ENCODE measurements around the gene PKIB.

Gene PKIB

DNA sequence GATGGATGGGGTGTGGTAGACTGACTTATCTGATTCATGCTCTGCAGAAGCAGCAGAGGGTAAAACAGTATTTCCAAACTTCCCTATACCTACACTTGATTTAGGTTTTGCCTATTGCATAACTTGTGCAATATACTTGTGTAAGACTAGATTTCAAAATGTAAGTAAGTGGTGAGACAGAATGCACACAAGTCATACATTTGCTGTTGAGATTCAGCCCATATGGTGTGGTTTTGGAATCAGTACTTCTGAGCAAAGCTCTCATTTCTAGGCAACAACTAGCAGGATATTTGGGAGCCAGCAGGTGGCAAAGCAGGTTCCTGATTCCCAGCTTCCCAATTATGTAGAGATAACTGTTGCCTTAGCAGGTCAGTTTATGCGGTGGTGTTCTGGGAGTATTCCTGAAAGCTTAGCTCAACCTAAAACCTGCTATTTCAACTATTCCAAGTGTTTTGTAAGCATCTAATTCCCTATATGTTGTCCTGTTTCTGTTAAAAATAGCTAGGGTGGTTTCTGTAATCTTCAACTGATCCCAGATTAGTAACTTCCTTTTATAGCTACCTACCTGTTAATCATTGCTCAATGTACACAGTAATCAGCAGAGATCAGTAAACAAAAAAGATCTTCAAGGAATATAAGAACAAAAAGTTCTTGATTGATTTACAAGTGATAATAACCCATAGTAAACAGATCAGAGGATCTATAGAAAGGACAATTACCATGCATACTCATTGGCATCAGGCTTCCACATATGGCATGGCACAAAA is 160.8 kb downstream of the PKIB start (continued):
- TF ChIP-seq, protein P1, sequence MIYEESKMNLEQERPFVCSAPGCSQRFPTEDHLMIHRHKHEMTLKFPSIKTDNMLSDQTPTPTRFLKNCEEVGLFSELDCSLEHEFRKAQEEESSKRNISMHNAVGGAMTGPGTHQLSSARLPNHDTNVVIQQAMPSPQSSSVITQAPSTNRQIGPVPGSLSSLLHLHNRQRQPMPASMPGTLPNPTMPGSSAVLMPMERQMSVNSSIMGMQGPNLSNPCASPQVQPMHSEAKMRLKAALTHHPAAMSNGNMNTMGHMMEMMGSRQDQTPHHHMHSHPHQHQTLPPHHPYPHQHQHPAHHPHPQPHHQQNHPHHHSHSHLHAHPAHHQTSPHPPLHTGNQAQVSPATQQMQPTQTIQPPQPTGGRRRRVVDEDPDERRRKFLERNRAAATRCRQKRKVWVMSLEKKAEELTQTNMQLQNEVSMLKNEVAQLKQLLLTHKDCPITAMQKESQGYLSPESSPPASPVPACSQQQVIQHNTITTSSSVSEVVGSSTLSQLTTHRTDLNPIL (CRISPR knock-in tag; IDR thresholded peaks at IDR 0.05; ENCODE audit: low read depth), result no peak

DNA sequence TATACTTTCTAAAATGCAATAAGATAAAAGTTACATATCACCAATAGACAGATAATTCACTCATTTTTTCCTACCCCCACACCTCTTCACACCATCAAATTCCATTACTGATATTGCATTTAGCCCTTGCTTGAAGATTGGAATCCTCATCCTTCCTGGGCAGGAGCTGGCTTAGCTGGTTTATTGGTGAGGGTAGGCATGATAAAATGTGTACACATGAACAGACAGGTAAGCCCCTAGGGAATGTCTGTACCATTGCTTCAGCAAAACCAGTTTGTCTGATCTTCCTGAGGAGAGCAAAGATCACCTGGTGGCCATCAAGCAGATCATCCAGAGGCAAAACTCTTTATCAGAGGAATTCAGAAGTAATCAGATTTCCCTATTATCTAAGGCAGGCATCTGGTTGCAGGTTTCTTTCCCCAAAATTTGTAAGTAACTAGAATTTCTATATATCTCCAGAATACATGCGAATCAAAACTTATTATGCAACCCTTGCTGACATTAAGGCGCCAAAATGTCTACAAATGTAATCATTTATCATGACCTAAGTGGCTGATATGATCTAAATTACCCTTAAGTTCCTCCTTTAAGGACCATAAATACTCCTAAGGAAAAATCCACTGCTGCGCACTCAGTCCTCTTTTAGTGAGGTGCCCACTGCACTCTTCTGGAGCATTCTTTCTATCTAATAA is 162.7 kb downstream of the PKIB start:
- no peak for ATAC-seq
- TF ChIP-seq CSDC2 (CRISPR knock-in tag; IDR thresholded peaks at IDR 0.05) (no peak), GLIS3 (CRISPR knock-in tag; IDR thresholded peaks at IDR 0.05) (no peak), TOX (CRISPR knock-in tag; IDR thresholded peaks at IDR 0.05; ENCODE audit: borderline replicate concordance) (no peak)
- TF ChIP-seq, protein P2, sequence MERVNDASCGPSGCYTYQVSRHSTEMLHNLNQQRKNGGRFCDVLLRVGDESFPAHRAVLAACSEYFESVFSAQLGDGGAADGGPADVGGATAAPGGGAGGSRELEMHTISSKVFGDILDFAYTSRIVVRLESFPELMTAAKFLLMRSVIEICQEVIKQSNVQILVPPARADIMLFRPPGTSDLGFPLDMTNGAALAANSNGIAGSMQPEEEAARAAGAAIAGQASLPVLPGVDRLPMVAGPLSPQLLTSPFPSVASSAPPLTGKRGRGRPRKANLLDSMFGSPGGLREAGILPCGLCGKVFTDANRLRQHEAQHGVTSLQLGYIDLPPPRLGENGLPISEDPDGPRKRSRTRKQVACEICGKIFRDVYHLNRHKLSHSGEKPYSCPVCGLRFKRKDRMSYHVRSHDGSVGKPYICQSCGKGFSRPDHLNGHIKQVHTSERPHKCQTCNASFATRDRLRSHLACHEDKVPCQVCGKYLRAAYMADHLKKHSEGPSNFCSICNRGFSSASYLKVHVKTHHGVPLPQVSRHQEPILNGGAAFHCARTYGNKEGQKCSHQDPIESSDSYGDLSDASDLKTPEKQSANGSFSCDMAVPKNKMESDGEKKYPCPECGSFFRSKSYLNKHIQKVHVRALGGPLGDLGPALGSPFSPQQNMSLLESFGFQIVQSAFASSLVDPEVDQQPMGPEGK (CRISPR knock-in tag; IDR thresholded peaks at IDR 0.05; ENCODE audit: borderline replicate concordance), result no peak
- TF ChIP-seq, protein P1 (CRISPR knock-in tag; IDR thresholded peaks at IDR 0.05; ENCODE audit: low read depth), result no peak
